Upper lobe of left lung (tissue), 4 donors: ENCODE measurements around the gene CHD9.

ENCODE experiments used
- CTCF ChIP-seq, 6 experiments: fragments of 450-650 bp in 4 of 6; fragments of 200-600 bp in 2 of 6; sonication (generic) in 2 of 6; IDR thresholded peaks; one replicate each; pipeline ENCODE4 v1.5.1; 2016 to 2019; ENCODE audit warnings: antibody characterized with exemption in 6 of 6
- POLR2A ChIP-seq, 4 donors: fragments of 450-650 bp; IDR thresholded peaks; one replicate each; pipeline ENCODE4 v1.5.1; 2016 to 2017; ENCODE audit warnings: antibody characterized with exemption in 4 of 4, mild to moderate bottlenecking in 2 of 4
- POLR2AphosphoS5 ChIP-seq, 2 donors: sonication (generic); formaldehyde crosslinking; IDR thresholded peaks; one replicate each; pipeline ENCODE4 v1.5.1; 2017; ENCODE audit warnings: antibody characterized with exemption in 2 of 2

DNA sequence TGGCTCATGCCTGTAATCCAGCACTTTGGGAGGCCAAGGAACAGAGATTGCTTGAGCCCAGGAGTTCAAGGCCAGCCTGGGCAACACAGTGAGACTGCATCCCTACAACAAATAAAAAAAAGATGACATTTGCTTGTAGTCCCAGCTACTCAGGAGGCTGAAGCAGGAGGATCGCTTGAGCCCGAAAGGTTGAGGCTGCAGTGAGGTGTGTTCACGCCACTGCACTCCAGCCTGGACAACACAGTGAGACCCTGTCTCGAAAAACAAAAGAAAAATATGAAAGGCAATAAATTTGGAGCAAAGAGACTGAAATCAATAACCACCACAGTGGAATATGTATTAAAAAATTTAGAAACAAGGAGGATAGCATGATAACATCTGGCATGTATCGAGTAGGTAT is 235.7 kb downstream of the CHD9 start:
- TF ChIP-seq POLR2A (IDR thresholded peaks at IDR 0.05) = no peak
- no peak for TF ChIP-seq CTCF (IDR thresholded peaks at IDR 0.05)
- no peak for TF ChIP-seq POLR2AphosphoS5 (IDR thresholded peaks at IDR 0.05)
